GOT3 (cell line): ENCODE measurements around the gene SSPN.

Experiments
- DNase-seq: peaks from one replicate; lab custom pipeline; 2025; ENCODE audit warnings: mixed read lengths; lab: John Stamatoyannopoulos, UW

The SSPN gene

DNA sequence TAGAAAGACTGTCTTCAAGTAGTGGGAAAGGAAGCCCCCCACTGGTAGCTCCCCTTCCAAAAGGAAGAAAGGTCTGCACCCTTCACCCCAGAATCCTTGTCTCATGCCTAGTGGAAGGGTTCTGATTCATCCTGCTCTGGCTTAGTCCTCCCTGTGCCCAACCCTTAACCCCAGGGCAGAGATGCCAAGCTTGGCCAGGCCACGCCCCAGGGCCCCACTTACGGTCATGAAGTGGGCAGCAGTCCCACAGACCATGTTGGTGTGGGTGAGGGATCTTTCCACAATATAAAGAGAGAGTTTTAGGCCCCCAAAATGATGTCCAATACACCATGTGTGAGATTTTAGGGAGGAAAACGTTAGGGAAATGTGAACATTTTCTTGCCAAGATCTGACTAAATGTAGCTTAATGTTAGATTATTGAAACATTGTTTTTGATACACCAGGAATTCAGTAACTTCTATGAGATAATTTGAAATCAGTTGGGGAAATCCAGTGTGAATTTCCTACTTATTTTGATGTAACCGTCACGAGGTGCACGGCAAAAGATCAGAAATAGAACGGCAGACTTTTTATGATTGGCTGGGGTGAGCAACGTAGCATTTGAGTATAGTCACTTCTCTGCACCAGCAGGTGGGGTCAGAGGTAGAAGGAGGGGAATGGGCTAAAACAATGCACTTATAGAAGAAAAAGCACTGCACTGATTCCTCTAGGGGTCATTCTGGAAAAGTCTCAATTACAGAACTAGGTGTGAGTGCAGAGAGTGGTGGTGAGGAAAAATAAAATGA is 8.2 kb upstream of the SSPN start:
- no peak for DNase-seq

DNA sequence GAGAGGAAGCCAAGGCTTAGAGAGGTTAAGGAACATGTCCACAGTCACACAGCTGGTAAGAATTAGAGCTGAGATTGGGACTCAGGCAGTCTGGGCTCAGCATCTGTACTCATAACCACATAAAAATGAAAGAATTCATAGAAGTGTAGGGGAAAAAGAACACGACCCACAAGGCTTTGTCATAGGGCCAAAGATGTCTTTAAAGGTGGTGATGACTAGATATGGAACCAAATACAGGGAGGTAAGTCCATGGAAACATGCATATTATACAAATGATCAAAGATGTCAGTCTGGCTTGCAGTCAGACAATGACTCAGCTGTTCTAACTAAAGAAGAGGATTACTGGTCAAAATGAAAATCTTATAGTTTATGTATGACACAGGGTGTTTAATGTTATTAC is 7.2 kb upstream of the SSPN start:
- DNase-seq: no peak

DNA sequence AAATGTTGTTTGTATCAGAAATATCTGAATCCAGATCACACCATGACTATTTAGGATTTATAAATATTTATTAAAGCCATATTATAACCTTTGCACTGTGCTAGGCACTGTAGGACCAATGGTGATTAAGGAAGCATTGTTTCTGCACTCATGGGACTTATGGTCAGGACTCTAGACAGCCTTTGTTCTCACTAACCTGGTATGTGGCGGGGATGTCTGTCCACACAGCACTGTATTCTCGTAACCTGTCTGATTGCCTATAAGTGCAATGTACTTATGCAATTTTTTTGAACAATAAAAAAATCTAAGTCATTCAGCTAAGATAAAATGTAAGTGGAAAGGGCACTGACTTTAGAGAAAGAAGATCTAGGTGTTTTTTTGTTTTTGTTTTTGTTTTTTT is 6.7 kb upstream of the SSPN start:
- DNase-seq: no peak

DNA sequence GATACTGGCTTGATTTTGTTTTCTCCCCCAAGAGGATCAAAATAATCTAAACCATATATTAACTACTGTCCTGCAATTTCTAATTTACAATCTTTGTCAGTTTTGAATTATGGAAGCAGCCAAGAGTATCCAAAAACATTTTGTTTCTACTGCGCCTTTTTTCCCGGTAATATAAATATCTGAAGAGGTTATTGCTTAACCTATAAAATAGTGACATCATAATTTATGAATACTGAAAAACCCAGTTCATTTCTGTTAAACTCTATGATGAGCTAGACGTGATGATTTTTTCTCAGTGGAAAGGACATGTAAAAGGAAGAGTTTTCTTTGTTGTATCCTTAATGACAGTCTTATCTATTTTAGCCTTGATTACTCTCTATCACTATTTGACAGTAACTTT is 3.2 kb upstream of the SSPN start:
- DNase-seq: no peak

DNA sequence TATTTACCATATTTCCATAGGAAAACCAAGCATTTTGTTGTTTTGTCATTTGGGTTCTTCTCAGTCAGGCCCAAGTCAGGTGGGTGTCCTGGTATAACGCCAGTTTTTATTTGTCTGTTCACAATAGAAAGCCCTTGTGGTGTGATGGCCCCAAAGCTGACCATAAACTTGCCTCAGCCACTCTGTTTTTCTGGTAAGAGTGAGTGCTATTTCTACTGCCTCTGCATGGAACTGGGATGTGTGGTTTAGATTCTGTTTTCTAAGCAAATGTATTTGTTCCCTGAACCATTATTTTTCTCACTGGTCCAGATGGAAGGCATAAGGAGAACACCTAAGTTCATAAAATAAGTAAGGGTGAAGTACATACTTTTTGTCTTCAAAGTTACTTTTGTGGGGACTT is 1.8 kb upstream of the SSPN start:
- DNase-seq: no peak

DNA sequence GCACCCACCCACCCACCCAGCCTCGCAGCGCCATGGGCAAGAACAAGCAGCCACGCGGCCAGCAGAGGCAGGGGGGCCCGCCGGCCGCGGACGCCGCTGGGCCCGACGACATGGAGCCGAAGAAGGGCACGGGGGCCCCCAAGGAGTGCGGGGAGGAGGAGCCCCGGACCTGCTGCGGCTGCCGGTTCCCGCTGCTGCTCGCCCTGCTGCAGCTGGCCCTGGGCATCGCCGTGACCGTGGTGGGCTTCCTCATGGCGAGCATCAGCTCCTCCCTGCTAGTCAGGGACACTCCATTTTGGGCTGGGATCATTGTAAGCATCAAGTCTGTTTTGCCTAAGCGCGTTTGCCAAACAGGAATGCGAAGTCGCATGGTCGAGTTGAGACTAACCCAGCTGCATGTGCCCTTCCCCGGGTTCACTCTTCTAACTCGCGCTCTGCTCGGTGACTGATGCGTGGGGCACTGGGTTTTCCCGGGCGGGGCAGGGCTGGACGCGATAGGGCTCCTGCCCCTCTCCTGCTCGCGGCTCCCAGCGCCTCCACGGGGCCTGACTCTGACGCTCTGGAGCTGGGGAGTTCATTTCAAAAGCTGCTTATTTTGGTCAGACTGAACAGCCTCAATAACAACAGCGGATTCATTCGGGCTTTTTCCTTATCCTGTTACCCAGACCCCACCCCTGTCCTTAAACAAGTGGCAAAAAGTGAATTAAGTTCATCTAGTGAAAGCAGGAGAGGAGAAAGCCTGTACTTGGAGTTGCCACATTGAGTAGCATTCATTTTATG is 458 bp downstream of the SSPN start:
- DNase-seq: no peak

DNA sequence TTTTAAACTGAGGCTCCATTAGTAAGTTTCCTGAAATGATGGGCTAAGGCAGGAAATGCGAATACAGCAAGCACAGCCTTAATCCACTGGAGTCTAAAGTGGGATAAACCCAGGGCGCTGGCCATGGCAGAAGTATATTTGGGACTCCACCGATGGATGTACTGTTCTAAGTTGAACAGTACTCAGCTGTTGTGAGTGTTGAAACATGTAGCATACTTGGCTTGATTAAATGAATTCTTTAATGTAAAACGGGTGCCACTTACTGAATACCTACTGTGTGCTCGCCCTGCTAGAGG is 996 bp downstream of the SSPN start:
- DNase-seq: no peak

DNA sequence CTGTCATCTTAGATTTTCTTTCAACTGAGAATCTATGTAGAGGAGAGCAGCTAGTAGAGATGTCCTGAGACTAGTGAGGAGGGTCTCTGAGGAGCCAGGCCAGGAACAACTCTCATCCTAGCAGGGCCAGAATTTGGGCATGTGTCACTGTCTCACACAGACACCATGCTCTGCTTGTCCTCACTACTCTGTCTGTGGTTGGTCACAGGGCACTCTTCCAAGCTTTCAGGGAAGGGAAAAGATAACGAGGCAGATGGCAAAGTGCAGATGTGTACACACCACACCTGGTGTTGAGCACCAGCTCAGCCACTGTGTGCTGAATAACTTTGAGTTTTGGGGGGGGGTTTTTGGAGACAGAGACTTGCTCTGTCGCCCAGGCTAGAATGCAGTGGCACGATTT is 2.5 kb downstream of the SSPN start:
- no peak for DNase-seq

DNA sequence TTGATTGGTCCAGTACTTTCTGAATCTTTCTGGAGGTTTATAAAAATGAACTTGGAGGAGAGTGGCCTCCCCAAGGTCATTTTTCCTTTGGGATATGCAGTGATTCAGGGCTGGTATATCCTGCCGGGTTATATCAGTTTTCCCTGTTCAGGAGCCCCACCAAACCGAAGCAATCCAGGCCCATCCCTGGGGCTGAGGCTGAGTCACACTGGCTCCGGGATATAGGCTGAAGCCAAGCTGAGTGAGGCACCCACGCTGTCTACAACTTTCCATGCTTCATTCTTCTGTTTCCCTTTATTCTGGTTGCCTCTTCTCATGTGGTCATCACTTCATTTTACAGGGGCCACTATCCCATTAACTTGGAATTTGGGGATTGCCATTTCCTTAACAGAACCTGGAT is 3.4 kb downstream of the SSPN start:
- DNase-seq: no peak

DNA sequence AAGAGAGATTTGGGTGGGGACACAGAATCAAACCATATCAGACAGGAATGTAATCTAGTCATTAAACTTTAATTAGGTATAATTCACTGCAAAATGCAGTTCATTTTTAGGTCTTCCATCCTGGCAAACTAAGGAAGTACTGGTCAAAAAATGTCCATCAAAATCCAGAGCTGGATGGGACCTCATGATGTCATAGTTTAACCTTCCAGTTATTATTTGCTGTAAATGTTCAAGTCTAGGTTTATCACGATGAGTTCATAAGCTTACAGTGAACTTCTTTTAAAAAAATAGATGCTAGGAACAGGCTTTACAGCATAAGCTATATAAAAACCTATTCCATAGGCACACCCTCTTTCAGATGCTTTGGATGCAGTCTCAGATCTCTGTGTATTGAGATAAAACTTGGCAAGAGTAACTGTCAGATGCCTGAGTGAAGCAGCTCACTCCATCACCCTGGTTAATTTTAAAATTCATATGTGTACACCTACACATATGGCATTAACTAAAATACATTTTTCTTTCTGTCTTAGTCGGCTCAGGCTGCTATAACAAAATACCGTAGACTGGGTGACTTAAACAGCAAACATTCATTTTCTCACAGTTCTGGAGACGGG is 7.9 kb downstream of the SSPN start:
- no peak for DNase-seq

DNA sequence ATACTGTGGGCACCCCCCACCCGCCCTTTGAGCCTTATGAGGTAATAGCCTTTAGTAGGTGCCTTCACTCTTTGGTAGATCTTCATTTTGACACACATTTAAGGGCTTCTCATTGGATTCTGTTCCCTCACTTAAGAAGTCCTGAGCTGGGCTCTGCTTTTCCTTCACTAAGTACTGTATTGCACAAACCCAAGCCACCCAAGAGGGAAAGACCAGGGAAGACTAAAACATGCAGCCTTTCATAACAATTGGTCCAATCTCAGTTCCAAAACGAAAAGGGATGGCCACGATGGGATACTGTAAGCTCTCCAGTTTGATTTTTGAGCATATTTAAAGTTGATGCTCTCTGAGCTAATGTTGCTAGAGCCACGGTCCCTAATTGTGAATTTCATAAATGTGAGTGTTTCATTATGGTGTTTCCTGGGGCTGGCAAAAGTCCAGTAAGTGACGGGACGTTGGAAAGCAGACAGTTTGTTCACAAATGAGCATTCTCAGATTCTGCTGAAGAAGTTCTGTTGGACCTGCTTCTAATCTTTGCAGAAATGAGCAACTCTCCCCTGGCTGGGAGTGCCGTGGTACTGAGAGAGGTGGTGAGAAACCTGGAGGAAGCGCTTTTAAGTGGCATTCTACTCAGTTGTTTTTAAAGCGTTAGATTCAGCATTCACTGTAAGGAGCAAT is 9.4 kb downstream of the SSPN start:
- no peak for DNase-seq

DNA sequence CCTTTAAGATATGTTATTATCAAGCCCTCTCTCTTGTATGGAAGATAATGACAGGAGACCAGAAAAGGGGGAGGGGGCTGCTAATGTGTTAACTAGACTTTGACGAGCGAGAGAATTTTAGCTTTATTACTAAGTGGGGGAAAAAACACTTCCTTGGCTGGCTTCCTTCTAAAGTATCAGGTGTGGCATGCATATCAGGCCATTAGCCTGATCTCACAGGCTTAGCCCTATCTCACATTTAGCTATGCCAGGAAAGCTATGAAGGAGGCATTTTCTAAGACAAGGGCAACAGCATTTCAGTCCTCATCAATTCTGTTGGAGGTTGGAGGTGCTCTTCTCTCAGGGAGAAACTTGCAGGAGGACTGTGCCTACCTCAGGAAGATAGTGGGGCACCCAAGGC is 9.9 kb downstream of the SSPN start:
- DNase-seq: no peak

DNA sequence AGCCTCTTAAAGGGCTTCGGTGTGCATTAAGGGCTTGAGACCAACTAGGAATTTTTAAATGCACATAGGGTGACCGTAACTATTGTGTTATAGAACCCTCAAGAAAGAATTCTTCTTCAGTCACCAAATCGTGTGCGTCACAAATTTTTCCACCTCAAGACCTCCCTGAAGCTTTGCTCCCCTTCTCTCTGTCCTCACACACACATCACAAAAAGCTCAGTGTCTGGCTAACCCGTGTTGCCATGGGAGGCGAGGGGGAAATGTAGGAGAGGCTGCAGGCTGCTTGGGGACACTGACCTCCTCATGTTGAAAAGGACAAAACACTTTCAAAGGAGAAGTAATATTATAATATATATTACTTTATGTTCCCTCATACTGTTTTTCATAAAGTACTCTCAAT is 10.6 kb downstream of the SSPN start:
- DNase-seq: no peak

DNA sequence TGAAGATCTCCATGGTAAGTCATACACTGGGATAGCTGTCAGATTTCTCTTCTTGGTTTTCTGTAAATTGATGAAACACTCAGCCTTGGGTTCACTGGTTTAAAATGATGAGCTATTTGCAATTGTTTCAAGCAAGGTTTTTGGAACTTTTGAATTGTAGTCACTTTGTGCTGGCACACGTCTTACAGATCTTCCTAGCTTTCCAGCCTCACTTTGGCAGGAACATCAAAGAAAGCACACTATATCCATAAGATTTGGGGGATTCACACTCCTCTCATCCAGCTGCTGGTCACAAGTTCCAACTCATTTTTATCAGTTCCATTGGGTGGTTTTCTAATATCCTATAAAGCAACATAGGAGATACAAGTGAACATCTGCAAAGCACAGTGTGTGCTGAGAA is 16.0 kb downstream of the SSPN start:
- DNase-seq: no peak

DNA sequence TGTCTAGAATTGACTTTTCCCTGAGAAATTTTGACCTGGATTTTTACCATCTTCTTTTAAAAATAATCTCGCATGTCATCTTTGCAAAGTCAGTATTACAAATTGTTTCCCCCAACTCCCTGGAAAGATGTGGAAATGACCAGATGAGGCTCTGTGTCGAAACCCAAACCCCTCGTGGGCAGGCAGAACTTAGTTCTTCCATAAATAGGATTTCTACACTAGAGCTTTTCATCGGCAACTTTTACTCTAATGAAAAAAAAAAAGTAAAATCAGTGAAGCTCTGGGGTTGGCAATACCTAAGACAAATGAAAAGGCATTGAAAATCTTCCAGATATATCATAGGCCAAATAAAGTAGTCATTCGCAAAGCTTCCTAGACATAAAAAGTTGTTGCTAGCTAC is 17.0 kb downstream of the SSPN start:
- no peak for DNase-seq

DNA sequence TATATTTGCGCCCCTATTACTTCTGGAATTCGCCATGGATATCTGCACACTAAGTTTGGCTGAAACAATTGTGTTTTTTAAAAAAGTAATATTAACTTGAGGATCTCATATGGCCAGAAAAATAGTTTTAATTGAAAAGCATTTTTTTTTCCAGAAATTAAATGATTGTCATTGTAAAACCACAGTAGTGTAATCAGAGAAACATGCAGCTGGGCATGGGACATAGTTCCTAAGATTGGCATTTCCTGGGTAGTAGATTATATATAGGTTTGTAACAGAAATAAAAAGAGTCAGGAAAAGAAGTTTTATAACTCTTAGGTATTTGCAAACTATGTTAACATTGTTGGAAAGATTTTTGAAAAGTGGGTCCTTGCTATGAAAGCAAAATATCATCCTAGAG is 17.6 kb downstream of the SSPN start:
- no peak for DNase-seq

DNA sequence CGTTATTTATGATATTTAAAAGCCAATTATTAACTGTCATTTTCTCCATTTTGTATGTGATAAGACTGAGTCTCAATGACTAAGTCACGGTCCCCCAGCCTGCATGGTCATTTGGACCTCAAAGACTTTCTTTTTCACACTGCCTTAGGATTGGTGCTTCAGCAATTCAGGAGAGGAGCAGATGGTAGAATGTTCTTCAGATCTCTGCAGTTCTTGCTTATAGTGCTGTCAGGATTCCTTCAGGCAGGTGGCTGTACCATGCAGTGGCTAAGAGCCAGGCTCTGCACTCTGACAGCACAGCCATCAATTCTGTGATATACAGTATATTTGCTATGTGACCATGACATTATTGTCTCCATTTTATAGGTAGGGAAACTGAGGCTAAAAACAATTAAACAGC is 18.7 kb downstream of the SSPN start:
- no peak for DNase-seq

DNA sequence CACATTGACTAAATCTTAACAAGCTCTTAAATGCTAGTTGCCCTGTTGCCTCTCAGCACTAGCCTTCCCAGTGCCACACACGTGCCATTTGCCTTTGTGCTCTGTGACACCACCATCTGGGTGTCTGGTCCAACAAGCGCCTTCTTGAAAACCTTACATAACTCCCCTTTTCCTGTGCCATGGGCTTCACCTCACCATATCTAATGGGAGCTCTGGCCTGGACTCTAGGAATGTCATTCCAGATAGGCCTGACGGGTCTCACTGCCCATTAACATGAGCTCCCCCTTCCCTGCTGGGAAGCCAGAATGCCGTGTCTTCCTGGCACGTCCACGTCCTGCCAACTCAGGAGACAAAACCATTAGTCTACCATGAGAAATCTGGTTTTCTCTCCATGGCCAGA is 24.4 kb downstream of the SSPN start:
- no peak for DNase-seq

DNA sequence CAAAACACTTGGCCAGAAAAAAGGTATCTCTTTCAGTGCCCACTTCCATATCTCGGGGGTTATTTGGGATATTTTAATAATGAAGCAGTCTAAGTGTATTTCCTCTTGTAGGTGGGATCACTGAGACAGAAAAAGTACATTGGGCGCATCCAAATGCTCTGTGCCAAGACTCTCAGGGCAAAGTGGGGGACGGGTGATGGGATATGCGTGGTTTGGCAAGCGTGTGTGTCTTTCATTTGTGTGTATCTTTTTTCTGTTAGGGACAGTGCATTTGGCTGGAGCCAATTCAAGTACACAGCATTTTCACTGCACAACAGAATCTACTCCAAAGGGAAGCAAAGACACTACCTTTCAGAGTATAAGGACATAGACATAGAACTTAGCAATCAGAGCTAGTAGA is 29.3 kb downstream of the SSPN start:
- no peak for DNase-seq

DNA sequence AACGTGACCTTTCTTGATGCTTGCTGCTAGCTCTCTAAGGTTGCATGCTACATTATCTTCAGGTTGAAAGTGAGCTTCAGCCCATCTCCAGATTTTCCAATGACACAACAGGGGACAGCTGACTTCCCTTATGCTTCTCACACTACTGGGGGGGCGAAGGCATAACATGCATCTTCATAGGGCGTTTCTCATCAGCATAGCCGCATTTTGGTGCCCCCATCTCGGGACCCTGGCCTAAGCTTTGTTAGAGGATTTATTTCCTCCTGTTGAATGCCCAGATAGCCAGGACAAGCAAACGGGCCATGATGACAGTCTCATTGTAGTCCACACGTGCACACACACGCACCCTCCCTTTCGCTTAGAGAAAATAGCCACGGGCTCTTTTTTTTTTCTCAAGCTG is 30.7 kb downstream of the SSPN start:
- DNase-seq: no peak

DNA sequence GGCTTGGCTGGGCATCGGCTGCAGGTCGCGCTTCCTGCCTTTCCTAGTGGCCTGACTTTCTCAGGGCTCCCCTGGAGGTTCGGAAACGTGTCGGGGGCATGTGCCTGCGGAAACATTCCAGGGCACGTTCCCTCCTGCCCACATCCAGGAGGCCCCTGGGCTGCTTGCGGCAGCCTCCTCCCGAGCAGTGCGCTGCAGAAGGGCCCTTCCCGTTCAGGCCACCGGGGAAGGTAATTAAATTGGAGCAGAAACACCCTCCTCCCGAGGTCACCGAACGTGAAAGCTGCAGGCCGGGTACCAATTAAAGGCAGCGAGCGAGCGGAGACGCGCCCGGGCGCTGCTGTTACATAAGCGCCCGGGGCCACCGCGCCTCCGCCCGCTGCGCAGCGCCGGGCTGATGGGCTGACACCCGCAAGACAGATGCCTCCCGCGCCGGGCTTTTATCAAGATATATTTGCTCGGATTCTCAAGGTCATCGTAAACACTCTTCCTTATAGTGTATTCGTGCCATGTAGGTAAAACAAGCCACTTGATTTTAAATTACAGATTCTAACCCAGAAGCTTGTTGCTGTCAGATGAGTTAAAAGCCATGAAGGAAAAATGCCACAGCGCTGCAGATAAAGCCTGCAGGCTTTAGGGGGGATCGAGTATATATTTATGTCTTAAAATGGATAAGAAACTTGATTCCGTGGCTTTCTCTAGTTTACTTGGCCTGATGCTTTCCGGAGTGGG is 31.4 kb downstream of the SSPN start:
- DNase-seq: no peak

DNA sequence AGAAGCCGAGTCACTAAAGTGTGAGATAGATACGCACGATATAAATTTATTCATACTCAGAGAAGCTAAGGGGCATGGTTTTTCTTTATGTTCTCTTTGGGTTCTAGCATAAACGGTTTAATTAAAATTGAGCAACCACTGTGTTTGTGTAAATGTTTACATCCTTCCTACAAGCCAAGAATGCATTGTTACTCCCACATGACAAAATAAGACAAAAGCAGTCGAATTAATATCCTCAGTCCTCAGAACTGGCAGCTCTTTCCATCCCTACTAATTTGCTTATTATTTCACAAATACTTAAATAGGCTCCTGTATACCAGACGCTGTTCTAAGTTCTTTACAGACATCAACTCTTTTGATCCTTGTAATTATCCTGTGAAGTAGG is 32.0 kb downstream of the SSPN start:
- no peak for DNase-seq
